Parathyroid adenoma (tissue), 2 donors: ENCODE measurements around the gene SLC25A21.

Experiments
- H2AFZ ChIP-seq: fragments of 300-600 bp; sonication (generic); one replicate; pipeline ENCODE4 v1.7.0; 2017; ENCODE audit warnings: antibody characterized with exemption, mild to moderate bottlenecking
- H3K27ac ChIP-seq: fragments of 300-600 bp; sonication (generic); one replicate; pipeline ENCODE4 v1.7.0; 2017
- H3K27me3 ChIP-seq: fragments of 300-600 bp; sonication (generic); one replicate; pipeline ENCODE4 v1.7.0; 2017; ENCODE audit warnings: low read length; ENCODE audit not compliant: control insufficient read depth, insufficient read depth
- H3K36me3 ChIP-seq: fragments of 300-600 bp; sonication (generic); one replicate; pipeline ENCODE4 v1.7.0; 2017; ENCODE audit warnings: low read length; ENCODE audit not compliant: control insufficient read depth, insufficient read depth
- H3K4me1 ChIP-seq: fragments of 300-600 bp; sonication (generic); one replicate; pipeline ENCODE4 v1.7.0; 2017; ENCODE audit warnings: control low read depth
- H3K4me2 ChIP-seq: fragments of 300-600 bp; sonication (generic); one replicate; pipeline ENCODE4 v1.7.0; 2017; ENCODE audit warnings: low read length
- H3K4me3 ChIP-seq: fragments of 300-600 bp; sonication (generic); one replicate; pipeline ENCODE4 v1.7.0; 2017; ENCODE audit warnings: low read depth, low read length
- H3K79me2 ChIP-seq: fragments of 300-600 bp; sonication (generic); one replicate; pipeline ENCODE4 v1.7.0; 2017; ENCODE audit warnings: control low read depth
- H3K9ac ChIP-seq: fragments of 300-600 bp; sonication (generic); one replicate; pipeline ENCODE4 v1.7.0; 2017; ENCODE audit warnings: mild to moderate bottlenecking
- H3K9me3 ChIP-seq: fragments of 300-600 bp; sonication (generic); one replicate; pipeline ENCODE4 v1.7.0; 2017; ENCODE audit warnings: low read length; ENCODE audit not compliant: control insufficient read depth
- CTCF ChIP-seq: fragments of 300-600 bp; sonication (generic); IDR thresholded peaks from one replicate; pipeline ENCODE4 v1.7.0; 2017; ENCODE audit warnings: antibody characterized with exemption, mild to moderate bottlenecking
- donor health status: primary hyperparathyroidism.

SLC25A21 gene

GRCh38 chr14:36944307-36945010 is 227.9 kb downstream of the SLC25A21 start:
- H3K27ac ChIP-seq = no peak overlapping the region
- TF ChIP-seq CTCF = no peak
- no peaks in the 10 kb centered on the region for H3K36me3 ChIP-seq
- H3K4me3 ChIP-seq = no peak overlapping the region
- no peak overlapping the region for H3K4me2 ChIP-seq
- no peaks in the 10 kb centered on the region for H3K27me3 ChIP-seq
- H3K9ac ChIP-seq = no peak overlapping the region
- H2AFZ ChIP-seq = no peak overlapping the region
- no peaks in the 10 kb centered on the region for H3K79me2 ChIP-seq
- no peaks in the 10 kb centered on the region for H3K9me3 ChIP-seq
- no peaks in the 10 kb centered on the region for H3K4me1 ChIP-seq

- Histone ChIP-seq H3K79me2 (no peaks in the 10 kb centered on the region), H3K36me3 (no peaks in the 10 kb centered on the region), H3K4me1 (no peaks in the 10 kb centered on the region), H3K27ac (no peak overlapping the region), H3K9ac (no peak overlapping the region), H2AFZ (no peak overlapping the region), H3K9me3 (no peaks in the 10 kb centered on the region), H3K4me3 (peak overlapping the region; percentile 43), H3K27me3 (no peaks in the 10 kb centered on the region), H3K4me2 (peak overlapping the region; percentile 71)
- no peak for TF ChIP-seq CTCF
These were observed 229.7 kb downstream of the SLC25A21 start for GRCh38 chr14:36942522-36943245.

GRCh38 chr14:36941783-36942521 is 230.5 kb downstream of the SLC25A21 start:
- H3K27me3 ChIP-seq = no peaks in the 10 kb centered on the region
- H3K4me2 ChIP-seq = peak overlapping the region; percentile 71
- no peak overlapping the region for H3K9ac ChIP-seq
- no peak overlapping the region for H3K27ac ChIP-seq
- H3K4me3 ChIP-seq = peak overlapping the region; percentile 43
- no peaks in the 10 kb centered on the region for H3K4me1 ChIP-seq
- H3K36me3 ChIP-seq = no peaks in the 10 kb centered on the region
- no peaks in the 10 kb centered on the region for H3K79me2 ChIP-seq
- peak; percentile 98 for TF ChIP-seq CTCF
- H2AFZ ChIP-seq = no peak overlapping the region
- no peaks in the 10 kb centered on the region for H3K9me3 ChIP-seq

- no peak for TF ChIP-seq CTCF
- no peak overlapping the region for H3K4me3 ChIP-seq
- peak overlapping the region; percentile 12 for H3K4me2 ChIP-seq
- H3K9me3 ChIP-seq = no peaks in the 10 kb centered on the region
- no peaks in the 10 kb centered on the region for H3K36me3 ChIP-seq
- no peaks in the 10 kb centered on the region for H3K27me3 ChIP-seq
- H2AFZ ChIP-seq = no peak overlapping the region
- no peaks in the 10 kb centered on the region for H3K4me1 ChIP-seq
- H3K9ac ChIP-seq = no peak overlapping the region
- no peak overlapping the region for H3K27ac ChIP-seq
- no peaks in the 10 kb centered on the region for H3K79me2 ChIP-seq
These were observed 231.9 kb downstream of the SLC25A21 start for GRCh38 chr14:36940476-36940875.
